HepG2 (cell line): ENCODE data around the gene ABHD18. TPM values are rescaled to one million over a fixed set of nuclear protein-coding genes. Genes with fewer than 3 reads are reported as not detected.
"Not testable (repeated sequence)": the region's sequence is repeated elsewhere in the genome, so short reads cannot be mapped to it uniquely, and the experiment has no call there.

Experiments
- ATAC-seq: fragments of 200-7000 bp; cut with Tn5 transposase; 3 replicates; pipeline ENCODE4 v1.9.1; 2020; ENCODE audit warnings: mild to moderate bottlenecking, moderate library complexity
- BruUV-seq: library from RNA; stranded (reverse); fragments of 400-500 nt; replicated peaks from 2 replicates; lab custom pipeline; 2021; lab: Mats Ljungman, UMichigan
- CTCF ChIA-PET: fragments of 300-600 bp; formaldehyde crosslinking; extraction: SDS; loops from one replicate; lab custom pipeline; 2021; ENCODE audit warnings: low total read pairs, inconsistent platforms, low intra/inter-chr PET ratio; lab: Yijun Ruan, JAX
- POLR2A ChIA-PET: fragments of 350-600 bp; sonication (Branson Sonifier 250); formaldehyde crosslinking; loops from one replicate; lab custom pipeline; 2020; ENCODE audit warnings: antibody characterized with exemption, inconsistent platforms; lab: Yijun Ruan, JAX
- DNase-seq: peaks from one replicate; pipeline ENCODE4 v3.0.0-alpha.2; 2015; ENCODE audit warnings: low spot score
- FAIRE-seq: peaks from 3 replicates; lab custom pipeline; 2011; peaks lifted over from hg19 to GRCh38; lab: Jason Lieb, UNC
- H2AFZ ChIP-seq: one replicate; pipeline ENCODE4 v1.6.1; 2011; ENCODE audit warnings: low read length, inconsistent platforms
- H3K27ac ChIP-seq: fragments of 300-600 bp; 3 replicates; pipeline ENCODE4 v1.8.0; 2011; ENCODE audit warnings: mixed run types, mild to moderate bottlenecking, mixed read lengths, low read length, inconsistent platforms; ENCODE audit not compliant: insufficient read depth; ENCODE audit errors: extremely low read length
- H3K27me3 ChIP-seq, 2 experiments: fragments of 200-600 bp in 1 of 2; 2 replicates in 1 of 2; 3 replicates in 1 of 2; pipeline versions ENCODE4 v1.6.0 to v1.8.0; 2011; ENCODE audit warnings: low read length in 2 of 2, mild to moderate bottlenecking in 2 of 2, moderate library complexity in 2 of 2, inconsistent platforms in 1 of 2; ENCODE audit not compliant: insufficient read depth in 2 of 2, control insufficient read depth in 1 of 2
- H3K36me3 ChIP-seq, 2 experiments: fragments of 200-600 bp in 1 of 2; replicated peaks in 1 of 2; 2 replicates in 1 of 2; 3 replicates in 1 of 2; pipeline versions ENCODE4 v1.5.1 to v1.8.0; 2011; ENCODE audit warnings: low read length in 2 of 2, inconsistent platforms in 1 of 2; ENCODE audit not compliant: insufficient read depth in 2 of 2, control insufficient read depth in 1 of 2
- H3K4me1 ChIP-seq: 2 replicates; pipeline ENCODE4 v1.5.1; 2012; ENCODE audit warnings: low read length, inconsistent platforms; ENCODE audit not compliant: insufficient read depth
- H3K4me2 ChIP-seq: 2 replicates; pipeline ENCODE4 v1.6.0; 2011; ENCODE audit warnings: low read depth, low read length, inconsistent platforms
- H3K4me3 ChIP-seq, 3 experiments: fragments of 200-600 bp in 1 of 3; sonication (generic), shearing (Covaris generic) in 1 of 3; replicated peaks in 1 of 3; 2 replicates each; pipeline ENCODE4 v1.5.1; 2011 to 2016; ENCODE audit warnings: low read length in 3 of 3, inconsistent platforms in 2 of 3, low read depth in 2 of 3, mild to moderate bottlenecking in 2 of 3, control low read depth in 1 of 3, mixed read lengths in 1 of 3; ENCODE audit not compliant: insufficient read depth in 1 of 3
- H3K79me2 ChIP-seq: one replicate; pipeline ENCODE4 v1.6.1; 2011; ENCODE audit warnings: low read length, inconsistent platforms; ENCODE audit not compliant: insufficient read depth
- H3K9ac ChIP-seq: 2 replicates; pipeline ENCODE4 v1.6.0; 2011; ENCODE audit warnings: mild to moderate bottlenecking, low read depth, low read length, inconsistent platforms; ENCODE audit not compliant: insufficient read depth
- H3K9me3 ChIP-seq: 2 replicates; pipeline ENCODE4 v1.5.1; 2012; ENCODE audit warnings: mild to moderate bottlenecking, low read length
- H4K20me1 ChIP-seq: 2 replicates; pipeline ENCODE4 v1.6.0; 2011; ENCODE audit warnings: inconsistent platforms, mild to moderate bottlenecking, low read length, moderate library complexity; ENCODE audit not compliant: insufficient read depth
- ARID4A ChIP-seq: sonication (generic); formaldehyde crosslinking; IDR thresholded peaks from 2 replicates; pipeline ENCODE4 v1.5.0; 2020; ENCODE audit warnings: mild to moderate bottlenecking, missing genetic modification reagents, borderline replicate concordance
- ATF3 ChIP-seq: sonication (generic); formaldehyde crosslinking; IDR thresholded peaks from 2 replicates; pipeline ENCODE4 v1.4.0; 2020; ENCODE audit warnings: missing genetic modification reagents
- CEBPB ChIP-seq: IDR thresholded peaks from 2 replicates; pipeline ENCODE4 v1.6.1; 2011; ENCODE audit warnings: low read depth, low read length, improper control_type of control experiment, borderline replicate concordance
- DNMT3B ChIP-seq: conservative IDR thresholded peaks from 2 replicates; pipeline ENCODE4 v1.6.1; 2016; ENCODE audit warnings: missing biosample characterization, control low read depth
- PAX8 ChIP-seq: sonication (generic); formaldehyde crosslinking; IDR thresholded peaks from 2 replicates; pipeline ENCODE4 v1.8.0; 2022; ENCODE audit warnings: mild to moderate bottlenecking, missing genetic modification reagents, borderline replicate concordance
- SP2 ChIP-seq: sonication (generic); formaldehyde crosslinking; IDR thresholded peaks from 2 replicates; pipeline ENCODE4 v1.5.1; 2020; ENCODE audit warnings: mild to moderate bottlenecking, missing genetic modification reagents
- STAT6 ChIP-seq: sonication (generic); formaldehyde crosslinking; IDR thresholded peaks from 2 replicates; pipeline ENCODE4 v1.4.0; 2020; ENCODE audit warnings: missing genetic modification reagents, mild to moderate bottlenecking, borderline replicate concordance
- ZNF367 ChIP-seq: sonication (generic); formaldehyde crosslinking; IDR thresholded peaks from 2 replicates; pipeline ENCODE4 v1.4.0; 2020; ENCODE audit warnings: missing genetic modification reagents, borderline replicate concordance
- ZNF382 ChIP-seq: sonication (generic); formaldehyde crosslinking; IDR thresholded peaks from 2 replicates; pipeline ENCODE4 v1.5.0; 2020; ENCODE audit warnings: missing genetic modification reagents, mild to moderate bottlenecking, borderline replicate concordance
- ZNF383 ChIP-seq: sonication (generic); formaldehyde crosslinking; IDR thresholded peaks from 2 replicates; pipeline ENCODE4 v1.4.0; 2020; ENCODE audit warnings: missing genetic modification reagents, mild to moderate bottlenecking, borderline replicate concordance
- ZNF790 ChIP-seq: sonication (generic); formaldehyde crosslinking; IDR thresholded peaks from 2 replicates; pipeline ENCODE4 v1.8.0; 2022; ENCODE audit warnings: missing genetic modification reagents, mild to moderate bottlenecking, borderline replicate concordance
- WGBS: methylation state at CpG from one replicate; pipeline ENCODE4 v1.1.6; 2017; ENCODE audit warnings: low lambda C conversion rate; 5-methylcytosine and 5-hydroxymethylcytosine counted together
- in situ Hi-C: cut with HindIII; loops from 2 replicates; pipeline ENCODE4 v1.10.0; 2017; ENCODE audit warnings: low pct_unique_long_range_greater_than_20kb; ENCODE audit not compliant: extremely low pct_ligation_motif_present
- intact Hi-C: fragments of 100-400 bp; cut with micrococcal nuclease; formaldehyde crosslinking; loops from one replicate; pipeline ENCODE4 v1.10.0; 2022; ENCODE audit not compliant: unreplicated experiment
- polyA plus RNA-seq, 8 experiments: library from polyadenylated mRNA; depleted of rRNA in 3 of 8; stranded (reverse) in 7 of 8; unstranded in 1 of 8; fragments of >200 nt; fragmentation: Illumina TruSeq in 4 of 8; extraction: Trizol in 4 of 8; gene quantifications; 2 replicates each; pipeline versions ENCODE4 v1.2.1 to v1.2.3, GENCODE V29; 2011 to 2016; ENCODE audit warnings: low read depth in 4 of 8, missing spikeins in 1 of 8, mixed read lengths in 1 of 8; ENCODE audit not compliant: insufficient read depth in 1 of 8
- total RNA-seq, 5 experiments: library from RNA; depleted of rRNA; stranded (reverse); fragments of >200 nt; fragmentation: Illumina TruSeq; extraction: Trizol; gene quantifications; 2 replicates each; pipeline ENCODE4 v1.2.3, GENCODE V29; 2016; ENCODE audit warnings: low read depth in 1 of 5

The ABHD18 gene
- total and polyA plus RNA-seq, 2 of the 13 experiments (the other 11 are each of a cell fraction or from before 2014, with no cell fraction given) = 5.5 to 16.3 TPM

GRCh38 chr4:127925720-127926119 is 39.5 kb upstream of the ABHD18 start:
- POLR2A ChIA-PET, CTCF ChIA-PET, DNase-seq, intact Hi-C loops, H3K27ac ChIP-seq, FAIRE-seq, H3K4me2 ChIP-seq, H3K79me2 ChIP-seq, BruUV-seq, H3K4me1 ChIP-seq, H4K20me1 ChIP-seq, ATAC-seq, H2AFZ ChIP-seq, H3K4me3 ChIP-seq, H3K27me3 ChIP-seq, H3K9ac ChIP-seq, H3K9me3 ChIP-seq, in situ Hi-C loops: not testable (repeated sequence)
- peaks cover 6 to 21% of the 10 kb centered on the region in 2 experiments for H3K36me3 ChIP-seq
- 93% methylated on average over 2 of the region's 2 CpGs for WGBS

- Histone ChIP-seq H3K27me3 (no peaks in the 10 kb centered on the region), H3K4me3 (no peak overlapping the region), H3K36me3 (peaks cover 2 to 8% of the 10 kb centered on the region in 2 experiments; a peak in 3 of 5 replicates), H2AFZ (no peak overlapping the region), H3K27ac (no peak overlapping the region), H3K4me1 (peaks cover 10% of the 10 kb centered on the region), H3K4me2 (no peak overlapping the region), H3K9ac (no peak overlapping the region), H3K9me3 (no peaks in the 10 kb centered on the region), H4K20me1 (no peaks in the 10 kb centered on the region), H3K79me2 (no peaks in the 10 kb centered on the region)
- WGBS = 100% methylated on average over 1 of the region's 1 CpG
- ChIA-PET POLR2A (no interaction called here), CTCF (no interaction called here)
- ATAC-seq (no peak), DNase-seq (no peak), FAIRE-seq (no peak)
- in situ Hi-C loops = no loop called here
- no TSS peak for BruUV-seq
- intact Hi-C loops = no loop called here
- TF ChIP-seq ZNF383 (CRISPR knock-in tag) = no peak
- TF ChIP-seq ARID4A (CRISPR knock-in tag) = no peak
- no peak for TF ChIP-seq CEBPB
- TF ChIP-seq ZNF367 (CRISPR knock-in tag) = no peak
- no peak for TF ChIP-seq ATF3 (CRISPR knock-in tag)
- no peak for TF ChIP-seq STAT6 (CRISPR knock-in tag)
- no peak for TF ChIP-seq PAX8 (CRISPR knock-in tag)
- no peak for TF ChIP-seq DNMT3B
- TF ChIP-seq ZNF382 = no peak
- no peak for TF ChIP-seq SP2 (CRISPR knock-in tag)
- no peak for TF ChIP-seq ZNF790
These were observed 35.0 kb upstream of the ABHD18 start for GRCh38 chr4:127930175-127930574.
